Activated B cell treated with CpG ODN at 0.5 μM for 24 hours (primary cell): ENCODE data around the gene SCAI. TPM values are rescaled to one million over a fixed set of nuclear protein-coding genes. Genes with fewer than 3 reads are reported as not detected.
A peak's percentile ranks its signal among the peaks of the same experiment; 100 is the strongest.

Experiments
- ATAC-seq: fragments of 200-7000 bp; cut with Tn5 transposase; one replicate; pipeline ENCODE4 v1.10.0; 2021; ENCODE audit warnings: low read depth, mild to moderate bottlenecking, moderate library complexity
- CTCF ChIA-PET: fragments of 350-600 bp; sonication (Branson Sonifier 250); formaldehyde crosslinking; loops from one replicate; lab custom pipeline; 2021; ENCODE audit warnings: antibody characterized with exemption; lab: Charles Lee
- POLR2A ChIA-PET: fragments of 350-600 bp; sonication (Branson Sonifier 250); formaldehyde crosslinking; loops from one replicate; lab custom pipeline; 2021; ENCODE audit warnings: antibody characterized with exemption; lab: Charles Lee
- DNase-seq: peaks from one replicate; pipeline ENCODE4 v3.0.0; 2022
- H3K27ac Mint-ChIP-seq: one replicate; pipeline ENCODE4 v1.8.0; 2020; ENCODE audit warnings: mixed read lengths
- H3K27me3 Mint-ChIP-seq: one replicate; pipeline ENCODE4 v1.8.0; 2021; ENCODE audit warnings: mixed read lengths
- H3K36me3 Mint-ChIP-seq: one replicate; pipeline ENCODE4 v1.8.0; 2021; ENCODE audit warnings: low read depth, mixed read lengths
- H3K4me1 Mint-ChIP-seq: one replicate; pipeline ENCODE4 v1.8.0; 2021; ENCODE audit warnings: mixed read lengths
- H3K4me3 Mint-ChIP-seq: one replicate; pipeline ENCODE4 v1.8.0; 2020; ENCODE audit warnings: mild to moderate bottlenecking, mixed read lengths
- H3K9me3 Mint-ChIP-seq: one replicate; pipeline ENCODE4 v1.8.0; 2020; ENCODE audit warnings: mixed read lengths
- CTCF ChIP-seq: fragments of 200-600 bp; IDR thresholded peaks from one replicate; pipeline ENCODE4 v1.8.0; 2022; ENCODE audit warnings: antibody characterized with exemption, mild to moderate bottlenecking
- intact Hi-C: fragments of 100-400 bp; cut with micrococcal nuclease; formaldehyde crosslinking; loops from one replicate; pipeline ENCODE4 v1.15.1; 2024
- total RNA-seq: library from RNA; stranded (reverse); gene quantifications from 2 replicates; pipeline ENCODE4 v1.2.3, GENCODE V29; 2022

Gene SCAI
- total RNA-seq, 1 donor from 2014 or later, result 11.7 TPM

GRCh38 chr9:125134976-125135375 is 8.4 kb downstream of the SCAI start:
- ChIA-PET CTCF (no interaction called here), POLR2A (no interaction called here)
- no peak overlapping the region for H3K4me3 Mint-ChIP-seq
- H3K9me3 Mint-ChIP-seq, result peaks cover 6% of the 10 kb centered on the region
- TF ChIP-seq CTCF, result no peak
- DNase-seq, result no peak
- ATAC-seq, result no peak
- peaks cover 2% of the 10 kb centered on the region for H3K4me1 Mint-ChIP-seq
- H3K36me3 Mint-ChIP-seq, result peaks cover 19% of the 10 kb centered on the region
- no peak overlapping the region for H3K27ac Mint-ChIP-seq
- intact Hi-C loops, result no loop called here
- H3K27me3 Mint-ChIP-seq, result no peaks in the 10 kb centered on the region

- CTCF ChIA-PET, result interaction anchor here (1.0 kb wide), 1 partner anchor 10 kb away, joined by 3 read pairs; the partner anchor contains the start of gene SCAI
- peaks cover 10% of the 10 kb centered on the region for H3K36me3 Mint-ChIP-seq
- ATAC-seq, result no peak
- H3K27ac Mint-ChIP-seq, result no peak overlapping the region
- H3K27me3 Mint-ChIP-seq, result no peaks in the 10 kb centered on the region
- H3K9me3 Mint-ChIP-seq, result peaks cover 6% of the 10 kb centered on the region
- POLR2A ChIA-PET, result no interaction called here
- TF ChIP-seq CTCF, result no peak
- no peaks in the 10 kb centered on the region for H3K4me1 Mint-ChIP-seq
- H3K4me3 Mint-ChIP-seq, result no peak overlapping the region
- intact Hi-C loops, result no loop called here
- no peak for DNase-seq
Measured at GRCh38 chr9:125133403-125134329, 9.7 kb downstream of the SCAI start.

GRCh38 chr9:125131778-125132177 is 11.6 kb downstream of the SCAI start:
- Mint-ChIP-seq H3K9me3 (peaks cover 6% of the 10 kb centered on the region), H3K27ac (no peak overlapping the region), H3K36me3 (peaks cover 8% of the 10 kb centered on the region), H3K27me3 (no peaks in the 10 kb centered on the region), H3K4me3 (no peak overlapping the region), H3K4me1 (peaks cover 2% of the 10 kb centered on the region)
- no peak for ATAC-seq
- DNase-seq, result no peak
- ChIA-PET CTCF (no interaction called here), POLR2A (interaction anchor here (0.7 kb wide), 2 partner anchors 165 to 190 kb away, joined by 3 read pairs; no protein-coding TSS in a partner anchor)
- no peak for TF ChIP-seq CTCF
- intact Hi-C loops, result no loop called here

GRCh38 chr9:125126019-125126746 is 17.1 kb downstream of the SCAI start:
- peaks cover 2% of the 10 kb centered on the region for H3K36me3 Mint-ChIP-seq
- no peak overlapping the region for H3K4me3 Mint-ChIP-seq
- CTCF ChIA-PET, result no interaction called here
- no peak for TF ChIP-seq CTCF
- POLR2A ChIA-PET, result interaction anchor here (0.5 to 1.0 kb wide), 6 partner anchors 18 to 186 kb away, joined by 3 to 7 read pairs (median 4); partner anchors contain the start of gene HSPA5
- H3K27me3 Mint-ChIP-seq, result no peaks in the 10 kb centered on the region
- intact Hi-C loops, result loop anchor here (1.0 kb wide), 1 partner anchor 17 kb away; the partner anchor contains the start of gene SCAI
- peak; percentile 98 for ATAC-seq
- H3K27ac Mint-ChIP-seq, result peak overlapping the region; percentile 92
- DNase-seq, result peak; percentile 38
- no peaks in the 10 kb centered on the region for H3K9me3 Mint-ChIP-seq
- H3K4me1 Mint-ChIP-seq, result peaks cover 16% of the 10 kb centered on the region
